Measurements from ENCODE around the gene BMP10.

DNA sequence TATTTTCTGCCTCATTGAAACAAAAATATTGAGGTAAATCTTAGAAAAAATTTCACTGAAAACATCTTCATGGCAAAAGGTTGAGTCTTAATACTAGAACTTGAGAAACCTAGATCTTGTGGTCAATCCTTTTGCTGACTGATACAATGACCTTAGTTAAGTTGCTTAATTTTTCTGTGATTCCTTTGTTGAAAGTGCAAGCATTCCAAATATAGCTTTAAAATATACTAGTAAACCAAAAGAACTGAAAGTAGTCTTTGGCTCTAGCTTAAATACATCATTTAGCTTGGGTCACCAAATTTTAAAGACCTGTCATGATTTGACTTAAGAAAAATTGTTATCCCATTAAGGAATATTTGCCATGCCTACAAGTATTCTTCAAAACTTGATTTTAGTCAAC, 16.7 kb downstream of the BMP10 start:
- TF ChIP-seq CTCF (IDR thresholded peaks at IDR 0.05), result no peak
- no peak for TF ChIP-seq RXRA (IDR thresholded peaks at IDR 0.05; ENCODE audit: borderline replicate concordance, low read depth)
- no peak for TF ChIP-seq EZH2phosphoT487 (IDR thresholded peaks at IDR 0.05; ENCODE audit: borderline replicate concordance, low read depth)
- TF ChIP-seq TCF12 (IDR thresholded peaks at IDR 0.05), result no peak
- no peak for TF ChIP-seq RFX5 (IDR thresholded peaks at IDR 0.05; ENCODE audit: low read length)
- no peak for TF ChIP-seq POLR2AphosphoS5 (IDR thresholded peaks at IDR 0.05; ENCODE audit: low read depth, low read length)
- no peak for TF ChIP-seq EP300 (IDR thresholded peaks at IDR 0.05; ENCODE audit: borderline replicate concordance in 1 of 2, low read depth in 1 of 2, low read length in 1 of 2)
- no peak for TF ChIP-seq USF1 (IDR thresholded peaks at IDR 0.05; ENCODE audit: borderline replicate concordance, low read depth)

Measured in SK-N-SH (cell line).